GM12891 (cell line): ENCODE results near the gene GOLGA6L7.
"Not testable (repeated sequence)": the region's sequence is repeated elsewhere in the genome, so short reads cannot be mapped to it uniquely, and the experiment has no call there.

ENCODE experiments used
- DNase-seq: peaks from one replicate; pipeline ENCODE4 v3.0.0; 2011; ENCODE audit warnings: low spot score; ENCODE audit not compliant: insufficient read length
- FAIRE-seq: peaks from 2 replicates; lab custom pipeline; 2011; peaks lifted over from hg19 to GRCh38; lab: Jason Lieb, UNC

GOLGA6L7 gene

DNA sequence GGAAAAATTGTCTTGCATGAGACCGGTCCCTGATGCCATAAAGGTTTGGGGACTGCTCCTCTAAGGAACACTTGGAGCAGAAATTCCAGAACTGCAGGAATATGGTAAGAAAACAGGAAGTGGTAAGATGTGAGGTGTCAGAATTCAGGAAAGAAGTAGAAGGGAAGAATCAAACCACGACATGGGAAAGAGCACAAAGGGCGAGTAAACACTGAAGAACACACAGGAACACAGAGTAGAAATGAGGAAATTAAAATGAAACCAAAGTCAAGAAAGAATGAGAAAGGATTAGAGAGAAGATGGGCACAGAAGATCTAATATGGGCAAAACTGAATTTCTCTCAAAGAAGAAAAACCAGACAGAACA lies 28.5 kb downstream of the GOLGA6L7 start:
- DNase-seq, FAIRE-seq: not testable (repeated sequence)

DNA sequence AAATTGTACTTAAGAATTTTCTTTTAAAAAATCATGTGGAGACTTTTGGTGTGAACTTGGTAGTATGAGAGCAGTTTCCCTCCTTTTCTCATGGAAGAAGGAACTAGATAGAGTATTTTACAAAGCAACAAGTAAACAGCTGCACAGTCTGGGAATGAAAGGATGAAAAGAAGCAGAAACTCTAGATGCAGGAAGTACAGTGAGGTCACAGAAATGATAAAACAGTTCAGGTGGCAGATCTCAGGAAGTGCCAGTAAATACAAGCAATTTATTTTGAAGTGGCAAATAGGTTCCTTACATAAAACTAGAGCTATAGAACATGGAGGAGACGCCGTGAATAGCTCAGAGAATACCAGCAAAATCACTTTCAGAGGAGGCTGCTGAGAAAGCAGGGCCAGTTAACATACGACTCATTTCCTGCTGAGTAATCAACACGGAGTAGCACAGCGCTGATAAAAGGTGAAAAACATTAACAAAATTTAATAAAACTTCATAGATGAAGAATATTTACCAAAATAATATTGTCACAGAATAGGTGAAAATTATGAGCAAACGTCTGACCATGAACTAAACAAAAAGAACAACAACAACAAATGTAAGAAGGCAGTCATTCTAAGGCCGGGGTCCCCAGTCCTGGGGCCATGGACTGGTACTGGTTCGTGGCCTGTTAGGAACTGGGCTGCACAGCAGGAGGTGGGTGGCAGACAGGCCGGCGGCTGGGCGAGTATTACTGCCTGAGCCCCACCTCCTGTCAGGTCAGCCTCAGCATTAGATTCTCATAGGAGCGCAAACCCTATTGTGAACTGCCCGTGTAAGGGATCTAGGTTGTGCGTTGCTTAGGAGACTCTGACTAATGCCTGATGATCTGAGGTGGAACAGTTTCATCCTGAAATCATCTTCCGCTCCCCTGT lies 29.2 kb downstream of the GOLGA6L7 start:
- DNase-seq: not testable (repeated sequence)

DNA sequence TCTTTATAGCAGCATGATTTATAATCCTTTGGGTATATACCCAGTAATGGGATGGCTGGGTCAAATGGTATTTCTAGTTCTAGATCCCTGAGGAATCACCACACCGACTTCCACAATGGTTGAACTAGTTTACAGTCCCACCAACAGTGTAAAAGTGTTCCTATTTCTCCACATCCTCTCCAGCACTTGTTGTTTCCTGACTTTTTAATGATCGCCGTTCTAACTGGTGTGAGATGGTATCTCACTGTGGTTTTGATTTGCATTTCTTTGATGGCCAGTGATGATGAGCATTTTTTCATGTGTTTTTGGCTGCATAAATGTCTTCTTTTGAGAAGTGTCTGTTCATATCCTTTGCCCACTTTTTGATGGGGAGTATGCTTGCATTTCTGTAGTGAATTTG lies 30.3 kb downstream of the GOLGA6L7 start:
- FAIRE-seq, DNase-seq: not testable (repeated sequence)

More for the DNA sequence above, 29.2 kb downstream of the GOLGA6L7 start:
- FAIRE-seq: not testable (repeated sequence)

DNA sequence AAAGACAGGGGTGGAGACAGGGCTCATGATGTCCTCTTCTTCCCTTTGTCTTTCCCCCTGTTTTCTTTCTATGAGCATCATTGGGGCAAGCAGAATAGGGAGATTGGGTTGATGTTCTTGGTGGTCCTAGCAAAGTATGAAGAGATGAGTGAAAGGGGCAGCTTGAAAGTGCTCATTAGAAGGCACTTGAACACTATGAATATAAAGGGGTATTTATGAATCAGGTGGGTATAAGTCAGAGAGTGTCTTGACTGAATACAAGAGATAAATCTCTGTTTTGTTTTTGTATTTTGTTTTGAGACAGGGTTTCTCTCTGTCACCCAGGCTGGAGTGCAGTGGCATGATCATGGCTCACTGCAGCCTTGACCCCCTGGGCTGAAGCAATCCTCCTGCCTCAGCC lies 34.4 kb downstream of the GOLGA6L7 start:
- not testable (repeated sequence) for FAIRE-seq, DNase-seq

DNA sequence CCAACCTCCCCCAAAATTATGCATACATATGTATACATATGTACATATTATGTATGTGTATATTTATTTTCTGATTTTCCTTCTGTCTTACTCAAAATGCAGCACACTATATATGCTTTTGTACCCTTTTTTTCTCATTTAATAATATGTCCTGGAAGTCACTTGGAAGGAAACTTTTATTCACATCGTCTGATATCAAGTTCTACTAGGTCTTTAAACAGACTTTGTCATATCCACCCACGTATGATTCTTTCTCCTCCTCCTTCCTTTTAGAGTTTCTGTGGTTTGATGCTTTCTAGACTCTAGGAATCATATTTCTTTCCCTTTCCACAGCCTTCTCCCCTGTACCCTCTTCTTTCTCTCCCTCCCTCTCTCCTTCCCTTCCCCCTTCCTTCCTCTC lies 35.1 kb downstream of the GOLGA6L7 start:
- not testable (repeated sequence) for FAIRE-seq, DNase-seq

DNA sequence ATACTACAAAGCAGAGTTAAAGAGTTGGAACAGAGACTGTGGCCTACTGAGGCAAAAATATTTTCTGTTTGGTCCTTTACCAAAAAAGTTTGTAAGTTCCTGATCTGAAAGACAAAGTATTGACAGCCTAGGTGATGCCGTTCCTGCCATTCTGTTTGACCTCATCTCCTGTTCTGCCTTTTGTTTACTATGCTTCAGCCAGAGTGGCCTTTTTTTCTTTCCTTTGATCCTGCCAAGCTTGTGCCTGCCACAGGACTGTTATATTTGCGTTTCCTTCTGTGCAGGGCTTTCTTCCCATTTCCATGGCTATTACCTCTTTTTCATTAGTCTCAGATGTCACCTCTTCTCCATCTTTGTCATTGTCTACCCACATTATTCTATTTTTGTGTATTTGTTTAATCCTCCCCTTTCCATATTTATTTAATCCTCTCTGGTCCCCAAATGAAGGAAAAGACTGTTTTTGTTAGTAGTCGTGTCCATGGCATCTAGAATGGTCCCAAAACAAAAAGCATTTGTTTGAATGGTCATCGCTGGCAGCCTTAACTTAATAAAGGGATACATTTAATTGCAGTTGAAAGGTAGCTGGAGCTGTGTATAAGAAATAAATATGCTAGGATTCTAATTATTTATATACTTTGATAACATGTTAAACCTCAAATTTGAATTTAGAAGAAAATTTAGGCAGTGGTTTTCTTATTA lies 36.4 kb downstream of the GOLGA6L7 start:
- not testable (repeated sequence) for DNase-seq, FAIRE-seq

DNA sequence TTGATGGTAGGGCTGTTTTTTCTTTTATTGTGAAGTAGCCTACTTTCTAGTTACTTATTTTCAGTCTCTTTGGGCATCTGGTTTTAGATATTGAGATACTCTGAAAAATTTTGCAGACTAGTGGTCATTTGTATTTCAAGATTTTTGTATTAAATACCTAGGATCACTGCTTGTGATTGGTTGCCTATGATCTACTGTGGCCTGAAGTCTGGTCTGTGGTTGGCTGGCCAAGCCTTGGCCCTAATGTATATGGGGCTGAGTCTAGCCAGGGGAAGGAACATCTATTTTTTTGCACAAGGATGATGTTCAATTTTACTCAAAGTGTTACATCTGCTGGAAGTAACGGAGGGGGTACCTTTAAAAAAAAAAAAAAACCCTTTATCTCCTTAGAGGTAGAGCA lies 38.0 kb downstream of the GOLGA6L7 start:
- FAIRE-seq, DNase-seq: not testable (repeated sequence)

DNA sequence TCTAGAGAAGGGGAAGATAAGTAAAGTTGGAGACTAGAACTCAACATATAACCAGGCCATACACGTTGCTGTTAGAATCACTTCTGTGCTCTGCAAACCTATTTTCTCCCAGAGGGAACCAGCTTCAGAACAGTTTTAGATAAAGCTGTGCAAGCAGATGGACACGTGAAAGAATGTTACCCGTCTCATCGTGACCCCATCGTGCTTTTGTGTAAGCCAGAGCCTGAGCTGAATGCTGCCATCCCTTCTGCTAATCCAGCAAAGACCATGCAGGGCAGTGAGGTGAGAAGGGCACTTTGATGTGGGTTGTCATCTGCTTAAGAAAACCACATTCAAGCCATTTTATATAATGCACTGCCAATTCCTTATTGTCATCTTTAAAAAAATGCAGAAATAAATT lies 40.3 kb downstream of the GOLGA6L7 start:
- not testable (repeated sequence) for DNase-seq, FAIRE-seq

DNA sequence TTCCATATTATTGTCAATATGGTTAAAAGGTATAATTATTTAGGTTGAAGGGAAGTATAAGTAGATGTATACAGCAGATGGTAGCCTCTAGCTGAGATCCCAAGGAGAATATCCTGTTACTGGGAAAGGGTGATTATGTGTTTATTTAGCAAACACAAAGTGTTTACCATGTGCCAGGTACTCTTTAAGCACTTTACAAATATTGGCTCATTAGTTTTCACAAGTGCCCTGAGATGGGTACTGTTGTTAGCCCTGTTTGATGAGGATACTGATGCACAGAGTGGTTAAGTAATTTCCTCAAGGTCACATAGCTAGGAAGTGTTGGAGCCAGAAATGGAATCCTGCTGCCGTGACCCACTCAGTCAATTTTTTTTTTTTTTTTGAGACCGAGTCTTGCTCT lies 48.1 kb downstream of the GOLGA6L7 start:
- not testable (repeated sequence) for FAIRE-seq, DNase-seq

DNA sequence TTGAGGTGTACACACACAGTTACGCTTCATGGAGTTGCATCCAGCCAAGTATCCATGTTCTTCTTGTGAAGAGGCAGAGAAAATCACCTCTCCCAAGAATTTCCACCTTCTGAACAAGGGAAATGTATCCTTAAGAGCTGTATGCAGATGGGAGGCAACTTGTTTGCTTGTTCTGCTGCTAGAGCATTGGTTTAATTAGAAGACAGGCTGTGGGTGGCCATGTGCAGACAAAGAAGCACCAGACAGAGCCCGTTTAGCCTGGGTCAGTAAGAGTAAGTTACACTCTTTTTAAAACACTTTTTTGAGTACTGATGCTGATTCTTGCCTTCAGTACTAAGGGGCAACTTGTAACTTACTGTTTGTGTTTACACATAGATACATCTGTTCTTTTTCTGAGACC lies 50.2 kb downstream of the GOLGA6L7 start:
- not testable (repeated sequence) for FAIRE-seq, DNase-seq

DNA sequence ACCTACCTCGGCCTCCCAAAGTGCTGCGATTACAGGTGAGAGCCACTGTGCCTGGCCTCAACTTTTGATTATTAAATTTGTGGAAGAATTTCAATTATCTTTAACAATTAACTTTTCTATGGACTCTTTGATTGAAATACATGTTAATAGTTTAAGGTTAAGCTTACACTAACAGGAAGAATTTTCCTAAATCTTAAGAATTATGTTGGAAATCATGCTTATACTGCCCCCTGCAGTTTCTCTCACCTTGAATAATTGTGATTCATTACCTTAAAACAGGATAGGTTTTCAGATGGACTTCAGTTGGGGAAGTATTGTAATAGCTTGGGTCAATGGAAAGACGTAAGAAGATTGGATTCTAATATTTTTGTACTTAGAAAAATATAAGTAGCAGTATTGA lies 54.2 kb downstream of the GOLGA6L7 start:
- FAIRE-seq, DNase-seq: not testable (repeated sequence)
